Activated CD8-positive, alpha-beta T cell treated with anti-CD3 and anti-CD28 coated beads for 36 hours (primary cell): ENCODE data around the gene LRRN1. TPM values are rescaled to one million over a fixed set of nuclear protein-coding genes. Genes with fewer than 3 reads are reported as not detected.
A peak's percentile ranks its signal among the peaks of the same experiment; 100 is the strongest.

Experiments used
- ATAC-seq: fragments of 200-7000 bp; cut with Tn5 transposase; one replicate; pipeline ENCODE4 v1.10.0; 2021; ENCODE audit warnings: mild to moderate bottlenecking, moderate library complexity
- CTCF ChIA-PET: fragments of 350-600 bp; sonication (Branson Sonifier 250); formaldehyde crosslinking; loops from one replicate; lab custom pipeline; 2021; ENCODE audit warnings: antibody characterized with exemption; lab: Charles Lee
- POLR2A ChIA-PET: fragments of 350-600 bp; sonication (Branson Sonifier 250); formaldehyde crosslinking; loops from one replicate; lab custom pipeline; 2021; ENCODE audit warnings: antibody characterized with exemption; lab: Charles Lee
- DNase-seq: peaks from one replicate; pipeline ENCODE4 v3.0.0-alpha.2; 2020
- H3K27ac Mint-ChIP-seq: one replicate; pipeline ENCODE4 v1.8.0; 2021; ENCODE audit warnings: mild to moderate bottlenecking, mixed read lengths
- H3K27me3 Mint-ChIP-seq: one replicate; pipeline ENCODE4 v1.8.0; 2021; ENCODE audit warnings: mixed read lengths
- H3K36me3 Mint-ChIP-seq: one replicate; pipeline ENCODE4 v1.8.0; 2021; ENCODE audit warnings: low read depth, mixed read lengths
- H3K4me1 Mint-ChIP-seq: one replicate; pipeline ENCODE4 v1.8.0; 2021; ENCODE audit warnings: low read depth, mixed read lengths
- H3K4me3 Mint-ChIP-seq: one replicate; pipeline ENCODE4 v1.8.0; 2021; ENCODE audit warnings: mild to moderate bottlenecking, moderate library complexity, mixed read lengths
- H3K9me3 Mint-ChIP-seq: one replicate; pipeline ENCODE4 v1.8.0; 2021; ENCODE audit warnings: mixed read lengths
- CTCF ChIP-seq: fragments of 200-600 bp; IDR thresholded peaks from one replicate; pipeline ENCODE4 v1.8.0; 2022; ENCODE audit warnings: antibody characterized with exemption, mild to moderate bottlenecking
- intact Hi-C: fragments of 100-400 bp; cut with micrococcal nuclease; formaldehyde crosslinking; loops from one replicate; pipeline ENCODE4 v1.10.0; 2022
- total RNA-seq, 2 experiments: library from RNA; stranded (reverse); gene quantifications; one replicate each; pipeline ENCODE4 v1.2.3, GENCODE V29; 2021

LRRN1 gene
- total RNA-seq = 1 to 10 TPM in 1 of 2 experiments, under 1 TPM in 1; 0.98 to 1.3 TPM

GRCh38 chr3:3799173-3800079, at the start of gene LRRN1:
LRRN1 (plus strand) TSS chr3:3799431; CDS start chr3:3844642, 45,211 bp downstream.
- Mint-ChIP-seq H3K4me1 (peaks cover 16% of the 10 kb centered on the region), H3K4me3 (peak within 1 kb of the TSS; percentile 84), H3K9me3 (no peaks in the 10 kb centered on the region), H3K27me3 (peaks cover 14% of the 10 kb centered on the region), H3K36me3 (no peaks in the 10 kb centered on the region), H3K27ac (peak within 1 kb of the TSS; percentile 83)
- POLR2A ChIA-PET = interaction anchor here (0.6 to 1.3 kb wide), 3 partner anchors 9 to 622 kb away, joined by 3 read pairs; no protein-coding TSS in a partner anchor
- intact Hi-C loops = no loop called here
- DNase-seq = peak; percentile 84
- CTCF ChIA-PET = no interaction called here
- TF ChIP-seq CTCF = no peak
- ATAC-seq = peak; percentile 74

- H3K27ac Mint-ChIP-seq = no peak overlapping the region
- CTCF ChIA-PET = no interaction called here
Measured at GRCh38 chr3:3753416-3753815, 45.8 kb upstream of the LRRN1 start.

DNA sequence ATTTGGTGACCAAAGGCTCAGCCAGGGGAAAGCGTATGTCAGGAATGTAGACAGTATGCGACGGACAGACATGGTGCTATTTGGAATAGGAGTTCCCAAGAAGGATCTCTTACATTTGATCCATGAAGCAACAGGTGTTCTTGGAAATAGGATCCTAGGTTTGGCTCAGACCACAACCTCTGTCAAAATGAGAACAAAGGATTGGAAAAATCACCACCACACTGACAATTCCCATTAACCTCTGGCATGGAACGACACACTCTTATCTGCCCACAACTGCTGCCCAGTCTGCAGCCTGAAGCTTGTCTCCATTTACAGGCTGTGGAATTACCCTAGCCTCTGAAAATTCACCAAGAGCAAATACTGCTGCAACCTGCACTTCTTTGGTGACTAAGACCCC, 33.6 kb upstream of the LRRN1 start:
- no peaks in the 10 kb centered on the region for H3K9me3 Mint-ChIP-seq
- no peak for ATAC-seq
- intact Hi-C loops = no loop called here
- no peaks in the 10 kb centered on the region for H3K4me1 Mint-ChIP-seq
- POLR2A ChIA-PET = interaction anchor here (0.9 kb wide), 1 partner anchor 16 kb away, joined by 3 read pairs; no protein-coding TSS in a partner anchor
- no peak for DNase-seq
- CTCF ChIA-PET = no interaction called here
- no peak for TF ChIP-seq CTCF
- H3K27ac Mint-ChIP-seq = no peak overlapping the region
- H3K4me3 Mint-ChIP-seq = no peak overlapping the region
- peaks cover 1% of the 10 kb centered on the region for H3K27me3 Mint-ChIP-seq
- H3K36me3 Mint-ChIP-seq = no peaks in the 10 kb centered on the region

More at GRCh38 chr3:3753416-3753815, 45.8 kb upstream of the LRRN1 start:
- DNase-seq (no peak), ATAC-seq (no peak)
- POLR2A ChIA-PET = interaction anchor here (0.5 kb wide), 1 partner anchor 439 kb away, joined by 3 read pairs; no protein-coding TSS in a partner anchor
- H3K27me3 Mint-ChIP-seq = no peaks in the 10 kb centered on the region
- H3K4me1 Mint-ChIP-seq = no peaks in the 10 kb centered on the region
- H3K36me3 Mint-ChIP-seq = no peaks in the 10 kb centered on the region
- H3K9me3 Mint-ChIP-seq = no peaks in the 10 kb centered on the region
- intact Hi-C loops = no loop called here
- TF ChIP-seq CTCF = no peak
- H3K4me3 Mint-ChIP-seq = no peak overlapping the region

GRCh38 chr3:3766140-3766539, 33.1 kb upstream of the LRRN1 start:
- Mint-ChIP-seq H3K9me3 (no peaks in the 10 kb centered on the region), H3K27ac (no peak overlapping the region), H3K4me3 (no peak overlapping the region), H3K27me3 (no peaks in the 10 kb centered on the region), H3K36me3 (no peaks in the 10 kb centered on the region), H3K4me1 (no peaks in the 10 kb centered on the region)
- CTCF ChIA-PET = no interaction called here
- intact Hi-C loops = no loop called here
- ATAC-seq (no peak), DNase-seq (no peak)
- TF ChIP-seq CTCF = no peak
- POLR2A ChIA-PET = no interaction called here

DNA sequence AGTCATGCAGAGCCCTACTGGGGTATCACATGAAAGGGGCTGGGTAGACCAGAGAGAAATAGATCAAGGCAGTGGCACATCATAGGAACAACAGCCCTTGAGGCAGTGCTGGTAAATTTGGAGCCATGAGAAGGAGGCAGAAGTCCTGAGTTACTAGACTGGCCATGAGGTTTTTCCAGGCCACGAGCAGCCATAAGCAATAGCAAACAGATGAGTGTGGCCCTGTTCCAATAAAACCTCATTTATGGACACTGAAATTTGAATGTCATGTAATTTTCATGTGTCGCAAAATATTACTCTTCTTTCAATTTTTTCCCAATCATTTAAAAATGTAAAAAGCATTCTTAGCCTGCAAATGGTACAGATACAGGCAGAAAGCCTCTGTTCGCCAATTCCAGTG, 28.1 kb upstream of the LRRN1 start:
- intact Hi-C loops = no loop called here
- POLR2A ChIA-PET = no interaction called here
- Mint-ChIP-seq H3K36me3 (peaks cover 5% of the 10 kb centered on the region), H3K27ac (no peak overlapping the region), H3K9me3 (peaks cover 4% of the 10 kb centered on the region), H3K4me1 (no peaks in the 10 kb centered on the region), H3K4me3 (no peak overlapping the region), H3K27me3 (no peaks in the 10 kb centered on the region)
- no peak for ATAC-seq
- CTCF ChIA-PET = no interaction called here
- DNase-seq = no peak
- no peak for TF ChIP-seq CTCF
